Stimulated activated CD4-positive, alpha-beta T cell treated with anti-CD3 and anti-CD28 coated beads, Interleukin-15, amount 100 ng/mL, for 24 hours (primary cell): Measurements from ENCODE around the gene PDIA6.

Experiments
- DNase-seq: peaks from one replicate; pipeline ENCODE4 v3.0.0-alpha.2; 2020

The PDIA6 gene, protein sequence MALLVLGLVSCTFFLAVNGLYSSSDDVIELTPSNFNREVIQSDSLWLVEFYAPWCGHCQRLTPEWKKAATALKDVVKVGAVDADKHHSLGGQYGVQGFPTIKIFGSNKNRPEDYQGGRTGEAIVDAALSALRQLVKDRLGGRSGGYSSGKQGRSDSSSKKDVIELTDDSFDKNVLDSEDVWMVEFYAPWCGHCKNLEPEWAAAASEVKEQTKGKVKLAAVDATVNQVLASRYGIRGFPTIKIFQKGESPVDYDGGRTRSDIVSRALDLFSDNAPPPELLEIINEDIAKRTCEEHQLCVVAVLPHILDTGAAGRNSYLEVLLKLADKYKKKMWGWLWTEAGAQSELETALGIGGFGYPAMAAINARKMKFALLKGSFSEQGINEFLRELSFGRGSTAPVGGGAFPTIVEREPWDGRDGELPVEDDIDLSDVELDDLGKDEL

DNA sequence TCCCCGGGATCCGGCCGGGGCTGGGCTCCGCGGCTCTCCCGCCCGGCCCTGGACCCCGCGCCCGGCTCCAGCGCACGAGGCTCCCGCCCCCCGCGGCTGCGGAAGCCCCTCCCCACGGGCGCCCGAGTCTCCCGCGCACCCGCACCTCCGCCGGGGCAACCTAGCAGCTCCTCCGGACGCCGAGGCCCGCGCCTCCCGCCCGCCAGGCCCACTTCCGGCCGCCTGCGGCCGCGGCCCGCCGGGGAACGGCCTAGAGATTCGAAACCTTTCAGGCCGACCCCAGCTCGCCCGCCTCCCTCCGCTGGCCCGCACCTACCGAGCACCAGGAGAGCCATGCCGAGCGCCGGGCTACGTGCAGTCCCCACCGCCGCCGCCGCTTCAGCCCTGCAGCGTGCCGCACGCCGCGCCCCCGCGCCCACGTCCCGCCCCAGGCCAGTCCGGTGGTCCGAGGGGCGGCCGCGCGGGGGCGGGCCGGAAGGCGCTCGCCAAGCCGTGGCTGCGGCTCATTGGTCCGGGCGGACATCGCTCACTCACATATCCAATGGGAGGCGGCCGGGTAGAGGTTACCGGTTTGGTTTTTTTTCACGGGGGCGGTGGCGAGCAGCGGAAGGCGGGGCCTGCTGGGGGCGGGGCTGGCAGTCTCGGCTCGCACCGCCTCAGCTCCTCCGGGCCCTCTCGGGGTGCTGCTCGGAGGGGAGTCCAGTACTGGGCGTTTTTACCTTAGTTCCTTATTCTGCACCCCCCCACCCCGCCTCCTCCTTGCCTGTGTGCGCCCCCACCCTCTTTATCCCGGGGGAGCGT is at the start of gene PDIA6:
Gene PDIA6 (minus strand): TSS at position 424 of the 801 bp plus-strand sequence. CDS start 89 bp downstream, at position 335.
- DNase-seq: peak; percentile 96

DNA sequence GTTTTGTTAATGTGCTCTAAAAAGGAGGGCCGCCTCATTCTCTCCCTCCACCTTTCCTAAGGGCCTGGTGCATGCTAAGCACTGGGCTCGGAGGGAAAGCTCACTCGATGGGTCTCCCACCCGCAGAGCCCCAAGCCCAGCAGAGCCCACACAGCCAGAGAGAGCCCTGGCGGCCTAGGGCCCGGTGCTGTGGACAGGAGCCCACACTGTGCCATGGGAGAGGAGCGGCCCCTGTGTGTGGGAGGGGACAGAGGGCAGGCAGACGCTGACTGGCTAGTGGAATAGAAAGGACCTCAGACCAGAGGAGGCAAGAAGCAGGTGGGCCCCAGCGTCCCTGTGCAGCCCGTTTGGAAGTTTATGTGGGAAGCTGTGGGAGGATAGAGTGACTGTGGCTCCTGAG is 49.7 kb upstream of the PDIA6 start:
- no peak for DNase-seq

DNA sequence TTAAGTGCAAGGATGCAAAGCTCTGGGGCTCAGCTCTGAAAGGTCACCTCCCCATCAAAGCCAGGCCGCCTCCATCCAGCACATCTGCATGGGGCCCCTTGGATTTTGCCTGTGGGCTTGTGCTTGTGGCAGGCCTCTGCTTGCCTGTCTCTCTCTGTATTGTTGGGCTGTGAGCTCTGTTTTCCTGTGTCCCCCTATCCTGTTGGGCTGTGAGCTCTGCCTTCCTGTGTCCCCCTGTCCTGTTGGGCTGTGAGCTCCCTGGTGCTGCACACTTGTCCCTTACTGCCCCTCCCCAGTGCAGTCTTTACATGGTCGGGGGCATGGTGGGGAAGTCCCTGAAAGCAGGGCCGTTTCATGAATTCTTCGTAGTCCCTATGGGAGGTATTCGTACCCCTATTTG is 49.2 kb upstream of the PDIA6 start:
- no peak for DNase-seq

DNA sequence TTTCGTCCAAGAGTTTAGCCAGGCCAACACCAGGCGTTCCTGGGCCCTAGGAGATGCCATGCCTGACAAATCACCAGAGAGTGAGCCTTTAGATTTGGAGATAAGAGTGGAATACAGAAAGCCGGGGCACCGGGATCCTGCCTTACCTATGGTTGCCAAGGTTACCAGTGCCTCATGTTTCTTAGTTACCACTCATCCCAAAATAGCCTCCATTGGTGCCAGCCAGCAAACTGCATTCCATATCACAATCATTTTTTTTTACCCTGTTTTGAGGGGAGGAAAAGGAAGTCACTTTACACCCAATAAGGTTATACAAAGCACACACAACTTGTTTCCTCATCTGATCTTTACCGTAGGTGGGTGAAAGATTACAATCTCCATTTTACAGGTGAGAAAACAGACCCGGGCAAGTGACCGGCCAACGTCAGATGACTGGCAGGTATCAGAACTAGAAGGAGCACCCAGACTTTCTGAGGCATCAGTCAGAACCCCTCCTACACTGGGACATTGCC is 48.3 kb upstream of the PDIA6 start:
- DNase-seq: no peak

DNA sequence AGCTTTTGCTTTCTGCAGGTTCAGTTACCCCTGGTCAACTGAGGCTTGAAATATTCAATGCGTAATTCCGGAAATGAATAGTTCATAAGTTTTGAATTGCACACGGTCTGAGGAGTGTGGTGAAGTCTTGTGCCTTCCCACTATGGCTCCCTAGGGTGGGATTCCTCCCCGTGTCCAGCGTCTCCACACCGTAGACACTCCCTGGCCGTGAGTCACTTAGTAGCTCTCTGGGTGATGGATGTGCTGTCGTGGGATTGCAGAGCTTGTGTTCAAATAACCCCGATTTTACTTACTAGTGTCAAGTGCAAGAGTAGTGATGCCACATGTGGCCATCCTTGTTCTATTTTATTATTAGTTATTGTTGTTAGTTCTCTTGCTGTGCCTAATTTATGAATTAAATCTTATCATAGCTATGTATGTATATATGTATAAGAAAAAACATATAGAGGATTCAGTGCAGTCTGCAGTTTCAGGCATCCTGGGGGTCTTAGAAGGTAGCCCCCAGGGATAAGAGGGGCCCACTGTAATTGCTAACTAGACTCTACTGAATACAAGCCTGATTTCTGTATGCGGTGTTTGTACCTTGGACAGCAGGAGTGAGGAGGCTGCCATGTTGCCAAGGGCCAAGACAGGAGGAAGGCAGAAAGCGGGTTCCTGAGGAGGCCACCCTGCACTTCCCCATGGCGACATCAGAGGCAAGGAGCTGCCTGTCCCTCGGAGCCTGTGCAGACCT is 47.7 kb upstream of the PDIA6 start:
- no peak for DNase-seq

DNA sequence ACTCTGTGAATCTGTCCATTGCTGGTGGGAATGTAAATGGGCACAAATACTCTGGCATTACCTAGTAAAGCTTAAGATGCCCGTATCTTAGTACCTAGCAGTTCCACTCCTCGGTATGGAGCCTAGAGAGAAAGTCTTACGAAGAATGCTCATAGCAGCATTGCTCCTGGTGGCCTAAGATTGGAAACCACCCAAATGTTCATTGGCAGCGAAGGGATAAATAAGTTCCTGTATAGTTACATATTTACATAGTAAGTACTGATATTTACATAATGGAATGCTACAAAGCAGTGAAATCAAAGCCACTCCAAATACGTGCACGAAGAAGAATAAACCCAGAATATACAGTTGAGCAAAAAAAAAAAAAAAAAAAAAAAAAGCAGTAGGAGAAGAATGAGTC is 46.7 kb upstream of the PDIA6 start:
- DNase-seq: no peak

DNA sequence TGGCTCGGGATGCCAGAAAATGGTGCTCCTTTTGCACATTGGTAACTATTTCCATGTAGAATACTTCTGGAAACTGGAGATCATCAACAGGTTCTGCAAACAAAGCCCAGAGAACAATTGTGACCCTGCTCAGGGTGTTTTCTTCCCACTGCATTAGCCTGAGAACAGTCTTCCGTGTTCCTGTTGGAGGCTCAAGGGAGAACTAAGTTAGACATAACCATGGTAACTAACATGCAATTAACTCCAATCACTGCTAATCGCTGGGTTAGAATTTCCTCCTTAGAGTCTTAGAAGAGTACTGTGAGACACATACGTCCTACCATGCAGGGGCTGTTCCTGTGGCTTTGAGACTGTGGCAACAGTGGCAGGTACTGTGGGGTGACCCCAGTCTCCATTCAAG is 36.0 kb upstream of the PDIA6 start:
- no peak for DNase-seq

DNA sequence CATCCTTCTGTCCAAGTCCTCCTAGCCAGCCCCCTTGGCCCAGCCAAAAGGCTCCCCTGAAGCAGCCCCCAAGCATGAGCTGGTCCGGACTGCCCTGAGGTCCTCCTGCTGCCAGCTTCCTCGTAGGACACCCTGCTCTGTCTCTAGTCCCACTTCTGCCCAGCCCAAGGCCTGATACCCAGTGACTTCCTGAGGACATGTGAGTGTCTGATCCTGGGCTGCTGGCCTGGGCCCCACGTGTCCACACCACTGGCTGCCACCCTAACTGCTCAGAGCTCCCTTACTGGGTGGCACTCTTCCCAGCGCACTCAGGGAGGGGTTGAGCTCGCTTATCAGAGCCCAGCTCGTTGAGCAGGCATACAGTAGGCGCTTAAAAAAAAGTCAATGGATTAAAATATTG is 34.4 kb upstream of the PDIA6 start:
- no peak for DNase-seq

DNA sequence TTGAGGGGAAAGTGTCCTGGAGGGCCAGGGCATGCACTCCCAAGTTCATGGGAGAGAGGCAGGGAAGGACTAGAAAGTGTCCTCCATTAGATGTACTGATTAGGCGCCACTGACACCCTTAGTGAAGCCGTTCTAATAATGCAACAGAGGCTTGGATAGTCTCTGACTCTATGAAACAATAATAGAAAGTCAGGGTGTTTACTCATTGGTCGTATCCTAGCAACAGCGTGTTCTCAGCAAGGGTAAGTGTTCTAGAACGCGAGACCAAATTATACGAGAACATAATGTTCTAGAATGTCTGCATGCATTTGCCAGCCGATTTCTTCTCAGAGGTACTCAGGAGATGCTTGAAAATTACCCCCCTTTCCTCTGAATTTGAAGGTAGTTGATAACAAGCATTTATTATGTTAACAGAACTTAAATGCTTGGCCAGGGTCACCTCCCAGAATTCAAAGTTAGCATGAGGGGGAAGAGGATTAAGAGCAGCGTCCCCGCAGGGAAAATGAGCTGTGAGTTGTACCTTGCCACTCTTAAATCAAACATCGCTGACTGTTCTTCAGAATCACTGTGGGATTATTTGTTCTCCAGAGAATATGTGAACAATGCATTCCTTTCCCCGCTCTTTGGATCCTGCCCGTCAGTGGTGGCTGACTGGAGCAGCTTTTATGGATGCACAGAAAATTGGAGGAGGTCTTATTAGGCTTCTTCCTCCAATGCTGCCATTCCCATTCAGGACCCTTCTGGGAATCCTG is 33.7 kb upstream of the PDIA6 start:
- no peak for DNase-seq

DNA sequence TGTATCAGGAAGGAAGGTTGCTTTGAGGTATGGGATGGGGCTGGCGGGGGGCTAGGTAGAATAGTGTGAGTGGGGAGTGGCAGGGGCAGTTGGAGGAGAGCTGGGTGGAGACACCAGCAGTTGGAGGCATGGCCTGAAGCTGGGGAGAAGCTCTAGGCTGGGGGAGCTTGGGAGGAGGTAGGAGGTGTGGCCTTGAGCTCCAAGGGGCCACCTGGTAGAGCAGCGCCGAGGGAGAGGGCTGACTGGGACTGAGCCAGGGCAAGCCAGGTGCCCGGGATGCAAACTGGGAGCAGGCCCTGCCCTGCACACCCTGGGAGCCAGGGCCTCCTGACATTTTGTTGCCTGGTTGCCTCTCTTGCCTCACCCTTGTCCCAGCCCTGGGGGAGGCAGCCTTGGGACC is 33.1 kb upstream of the PDIA6 start:
- DNase-seq: no peak

DNA sequence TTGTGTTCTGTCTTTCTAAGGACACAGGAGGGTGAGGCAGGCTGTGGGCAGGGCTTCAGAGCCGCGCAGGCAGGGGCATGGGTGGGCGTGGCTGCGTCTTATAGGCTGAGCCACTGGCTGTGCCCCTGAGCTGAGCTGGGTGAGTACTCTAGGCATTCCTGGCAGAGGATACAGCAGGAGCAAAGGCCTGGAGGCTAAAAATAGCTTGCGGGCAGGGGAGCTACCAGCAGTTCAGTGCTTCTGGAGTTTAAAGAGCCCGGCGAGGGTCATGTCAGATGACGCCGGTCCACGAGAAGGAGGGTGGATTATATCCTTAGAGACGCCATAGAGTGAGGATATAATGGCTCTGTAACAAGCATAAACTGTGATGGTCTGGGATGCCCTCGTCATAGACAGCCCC is 31.5 kb upstream of the PDIA6 start:
- no peak for DNase-seq

DNA sequence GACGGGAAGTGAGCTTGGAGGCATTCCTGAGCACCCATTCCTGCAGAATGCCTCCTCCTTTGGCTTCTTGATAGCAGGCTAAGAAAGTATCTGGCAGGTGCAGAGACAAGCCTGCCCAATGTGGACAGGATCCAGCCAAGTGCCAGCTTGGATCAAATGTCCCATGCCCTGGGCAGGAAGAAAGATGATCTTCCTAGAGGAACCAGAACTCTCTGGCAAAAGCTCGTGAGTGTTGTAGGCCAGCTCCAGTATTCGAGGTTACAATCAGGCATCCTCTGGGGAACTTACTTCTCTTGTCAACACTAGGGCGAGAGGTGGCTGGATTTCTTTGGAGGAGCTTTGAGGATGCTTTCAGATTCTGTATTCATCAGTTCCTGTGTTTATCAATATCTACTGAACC is 29.9 kb upstream of the PDIA6 start:
- no peak for DNase-seq

DNA sequence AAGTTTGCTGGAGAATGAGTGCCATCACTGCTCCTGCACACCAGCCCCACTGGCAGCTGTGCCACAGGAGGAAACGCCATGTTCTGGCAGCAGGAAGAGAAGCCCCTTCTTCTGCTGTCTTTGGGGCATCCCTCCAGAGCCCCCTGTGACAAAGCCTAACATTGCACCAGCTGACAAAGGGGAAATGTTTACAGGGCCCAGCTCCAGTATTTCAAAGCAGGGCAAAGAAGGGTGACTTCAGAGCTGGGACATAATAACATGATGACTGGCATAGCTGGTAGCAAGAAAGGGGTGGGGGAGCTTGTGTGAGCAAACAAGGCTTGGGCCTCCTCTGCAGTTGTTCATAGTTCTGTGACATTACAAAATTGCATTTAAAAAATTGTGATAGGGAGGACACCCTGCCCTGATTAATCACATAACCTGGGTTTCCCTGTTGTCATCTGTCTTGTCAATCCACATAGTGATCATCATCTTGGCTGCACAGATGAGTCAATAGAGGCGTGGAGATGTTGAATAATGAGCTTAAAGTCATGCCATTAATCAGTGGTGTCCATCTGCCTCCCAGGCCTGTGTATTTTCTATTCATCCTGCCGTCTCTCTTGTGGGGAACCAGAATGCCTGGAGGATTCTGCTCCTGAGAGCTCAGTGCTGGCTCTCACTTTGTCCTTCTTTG is 29.1 kb upstream of the PDIA6 start:
- no peak for DNase-seq

DNA sequence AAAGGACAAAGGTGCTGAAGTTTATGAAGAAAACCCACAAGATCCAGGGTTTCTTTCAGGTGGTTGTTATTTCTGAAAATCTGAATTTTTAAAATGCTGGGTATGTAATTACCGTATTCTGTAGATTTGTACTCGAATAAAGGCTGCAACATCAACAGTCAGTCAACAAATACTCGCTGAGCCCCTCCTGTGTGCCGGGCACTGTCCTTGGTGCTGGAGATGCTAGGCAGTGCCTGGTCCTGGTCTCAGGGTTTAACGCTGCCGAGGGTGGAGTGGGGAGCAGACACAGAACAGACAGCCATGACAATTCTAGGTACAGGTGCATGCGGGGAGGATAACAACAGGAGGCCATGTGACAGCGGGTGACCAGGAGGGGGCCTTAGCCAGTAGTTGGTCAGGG is 27.2 kb upstream of the PDIA6 start:
- no peak for DNase-seq

DNA sequence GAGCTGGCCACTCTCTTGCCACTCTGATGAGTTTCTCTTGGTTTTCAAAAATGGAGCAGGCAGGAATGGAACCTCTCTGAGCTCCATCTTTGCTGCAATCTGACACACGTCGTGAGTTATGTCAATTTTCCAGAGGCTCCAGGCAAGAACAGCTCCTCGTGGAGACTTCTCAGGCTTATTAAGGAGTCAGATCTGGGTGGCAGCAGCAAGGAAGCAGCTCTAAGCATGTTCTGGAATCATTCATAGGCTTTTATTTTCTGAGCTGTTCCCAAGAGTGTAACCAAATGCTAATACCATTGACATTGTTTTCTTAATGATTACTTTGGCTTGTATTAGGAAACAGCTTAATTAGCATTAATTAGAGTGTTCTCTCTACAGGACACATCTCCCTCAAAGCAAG is 26.1 kb upstream of the PDIA6 start:
- DNase-seq: no peak

DNA sequence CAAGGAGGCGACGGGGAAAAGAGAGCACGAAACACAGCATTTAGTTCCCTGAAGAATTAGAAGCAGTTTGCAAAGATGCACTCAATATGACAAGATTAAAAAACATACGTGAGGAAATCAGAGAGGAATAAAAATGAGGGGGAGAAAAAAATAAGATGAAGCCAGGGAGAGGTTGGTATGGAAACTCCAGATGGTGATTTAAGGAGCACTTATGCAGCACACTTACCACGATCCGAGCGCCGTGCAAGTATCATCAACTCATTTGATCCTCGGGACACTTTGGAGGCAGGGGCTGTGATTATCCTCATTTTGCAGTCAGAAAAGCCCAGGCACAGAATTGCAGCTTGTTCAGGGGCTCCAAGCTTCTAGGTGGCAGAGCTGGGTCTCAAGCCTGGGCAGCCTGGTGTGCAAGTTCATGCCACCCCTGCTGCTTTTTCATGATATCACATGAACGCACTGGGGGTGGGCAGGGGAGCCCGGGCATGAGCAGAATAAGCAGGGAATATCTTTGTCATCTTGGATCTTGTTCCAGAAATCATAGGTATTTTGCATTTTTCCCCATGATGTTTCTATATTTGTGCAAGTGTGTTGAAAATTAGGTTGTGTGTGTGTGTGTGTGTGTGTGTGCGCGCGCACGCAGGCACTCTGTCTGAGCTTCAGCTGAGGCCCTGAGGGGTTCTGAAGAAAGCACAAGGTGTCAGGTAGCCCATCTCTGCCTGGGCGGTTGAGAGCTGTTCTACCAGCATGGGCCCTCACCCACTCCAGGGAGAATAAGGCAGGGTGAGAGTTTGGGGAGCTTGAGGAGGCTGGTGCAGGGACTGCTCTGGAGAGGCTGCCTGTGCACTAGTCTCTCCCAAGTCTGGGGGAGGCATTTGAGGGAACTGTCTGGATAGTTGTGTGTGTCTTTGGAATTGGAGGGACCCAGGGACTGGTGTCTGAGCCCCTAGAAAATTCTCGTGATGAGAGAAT is 25.0 kb upstream of the PDIA6 start:
- no peak for DNase-seq

DNA sequence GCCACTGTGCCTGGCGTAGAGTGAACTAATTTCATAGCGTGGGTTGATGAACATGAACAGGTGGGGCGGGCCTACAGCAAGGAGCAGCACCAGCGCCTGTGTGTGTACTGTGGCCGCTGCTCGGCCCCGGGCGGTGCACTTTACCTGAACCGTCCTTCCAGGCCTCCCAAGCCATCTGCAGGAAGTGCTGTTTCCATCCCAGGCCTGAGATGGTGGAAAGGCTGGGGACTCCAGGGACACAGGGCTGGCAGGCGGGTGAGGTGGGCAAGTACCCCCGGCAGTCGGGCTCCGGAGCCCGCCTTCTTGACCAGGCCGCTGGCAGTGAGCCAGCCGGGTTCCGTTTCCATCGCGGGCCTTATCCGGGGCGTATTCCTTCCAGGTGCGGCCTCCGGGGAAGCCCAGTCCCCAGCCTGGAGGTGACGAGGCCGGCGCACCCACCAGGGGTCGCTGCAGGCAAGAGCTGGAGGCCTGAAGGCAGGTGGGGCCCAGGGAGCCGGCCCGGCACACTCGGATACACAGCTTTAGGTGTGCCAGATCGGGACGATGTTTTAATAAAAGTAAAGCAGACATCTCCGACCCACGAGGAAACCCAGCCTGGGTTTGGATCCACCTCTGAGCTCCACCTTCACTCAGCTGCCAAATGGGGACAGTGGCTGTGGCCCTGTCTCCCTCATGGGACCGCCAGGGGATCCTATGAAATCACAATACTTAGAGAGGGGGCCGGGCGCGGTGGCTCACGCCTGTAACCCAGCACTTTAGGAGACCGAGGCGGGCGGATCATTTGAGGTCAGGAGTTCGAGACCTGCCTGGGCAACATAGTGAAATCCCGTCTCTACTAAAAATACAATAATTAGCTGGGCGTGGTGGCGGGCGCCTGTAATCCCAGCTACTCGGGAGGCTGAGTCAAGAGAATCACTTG is 22.7 kb upstream of the PDIA6 start:
- peak; percentile 90 for DNase-seq

DNA sequence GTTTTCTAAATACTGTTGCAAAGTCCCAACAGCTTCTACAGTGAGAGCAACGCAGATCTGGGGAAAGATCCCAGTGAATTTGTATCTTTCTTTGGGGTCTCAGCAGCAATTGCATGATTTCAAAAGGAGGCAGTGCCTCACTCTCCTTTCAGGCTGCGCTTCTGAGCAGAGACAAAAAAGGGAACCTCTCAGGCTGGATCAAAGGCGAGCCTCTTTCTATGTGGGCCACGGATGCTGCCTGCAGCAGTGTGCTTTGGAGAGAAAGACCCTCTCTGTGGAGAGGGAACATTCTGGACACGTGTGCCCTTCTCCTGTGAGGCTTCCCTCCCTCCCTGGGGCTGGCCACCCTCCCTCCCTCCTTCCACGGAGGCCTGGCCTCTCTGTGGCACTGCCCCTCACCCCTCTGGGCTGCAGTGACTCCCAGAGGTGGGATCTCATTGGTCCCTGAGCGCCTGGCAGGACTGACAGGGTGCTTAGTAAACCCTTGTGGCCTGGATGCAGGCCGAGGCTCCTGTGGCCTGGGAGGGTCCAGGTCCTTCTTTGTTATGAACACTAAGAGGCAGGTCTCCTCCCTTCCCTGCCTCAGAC is 21.6 kb upstream of the PDIA6 start:
- DNase-seq: no peak

DNA sequence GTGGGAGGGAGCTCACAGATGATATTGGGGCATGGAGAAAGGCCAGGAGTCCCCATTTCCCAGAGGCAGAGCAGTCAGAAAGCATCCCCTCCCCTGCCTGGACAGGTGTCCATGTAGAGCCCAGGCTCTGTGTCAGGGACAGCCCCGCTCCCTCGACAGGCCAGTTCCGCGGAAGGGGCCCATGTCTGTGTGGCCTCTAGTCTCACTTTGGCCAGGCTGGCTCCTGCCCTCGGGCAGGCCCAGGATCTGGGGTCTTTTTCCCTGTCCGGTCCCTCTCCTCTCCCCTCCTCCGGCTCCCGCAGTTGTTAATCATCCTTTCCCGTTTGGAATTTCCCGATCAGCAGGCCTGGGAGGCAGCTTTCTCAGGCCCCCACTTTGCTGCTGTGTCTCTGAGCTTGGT is 20.4 kb upstream of the PDIA6 start:
- DNase-seq: no peak
